A549 treated with AZD2906 at 1 μM for 4 hours (cell line): Measurements from ENCODE around the gene SAMD1. TPM values are rescaled to one million over a fixed set of nuclear protein-coding genes. Genes with fewer than 3 reads are reported as not detected.

Source experiments
- total RNA-seq: library from RNA; stranded (reverse); fragments of 200-300 nt; extraction: Qiagen RNA extraction; gene quantifications from 5 replicates; pipeline ENCODE4 v1.2.3, GENCODE V29; 2022

The SAMD1 gene
- total RNA-seq, result 32.9 to 42.4 TPM (median 37.0 TPM) in 5 replicates

DNA sequence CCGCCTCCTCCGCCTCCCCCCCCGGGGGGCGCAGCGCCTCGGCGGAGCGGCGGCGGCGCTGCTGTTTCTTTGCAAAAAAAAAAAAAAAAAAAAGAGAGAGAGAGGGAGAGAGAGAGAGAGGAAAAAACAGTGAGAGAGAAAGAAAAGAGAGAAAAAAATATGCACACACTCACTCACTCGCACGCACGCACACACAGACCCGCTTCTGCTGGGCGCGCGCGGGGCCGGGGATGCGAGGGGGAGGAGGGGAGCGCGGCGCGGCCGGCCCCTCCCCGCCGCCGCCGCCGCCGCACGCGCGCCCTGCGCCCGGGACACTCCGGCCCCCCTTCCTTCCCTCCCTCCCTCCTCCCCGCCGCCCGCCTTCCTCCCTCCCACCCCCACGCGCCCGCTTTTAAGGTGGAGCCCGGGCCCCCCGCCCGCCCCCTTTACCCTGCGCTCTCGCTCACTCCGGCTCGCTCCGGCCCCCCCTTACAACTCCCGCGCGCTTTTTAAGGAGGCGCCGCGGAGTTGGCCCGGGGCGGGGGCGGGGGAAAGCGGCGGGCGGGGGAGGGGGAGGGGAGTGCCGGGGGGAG is at the start of gene SAMD1:
TSS of gene SAMD1 (minus strand) at position 243 of the 572 bp plus-strand sequence.

DNA sequence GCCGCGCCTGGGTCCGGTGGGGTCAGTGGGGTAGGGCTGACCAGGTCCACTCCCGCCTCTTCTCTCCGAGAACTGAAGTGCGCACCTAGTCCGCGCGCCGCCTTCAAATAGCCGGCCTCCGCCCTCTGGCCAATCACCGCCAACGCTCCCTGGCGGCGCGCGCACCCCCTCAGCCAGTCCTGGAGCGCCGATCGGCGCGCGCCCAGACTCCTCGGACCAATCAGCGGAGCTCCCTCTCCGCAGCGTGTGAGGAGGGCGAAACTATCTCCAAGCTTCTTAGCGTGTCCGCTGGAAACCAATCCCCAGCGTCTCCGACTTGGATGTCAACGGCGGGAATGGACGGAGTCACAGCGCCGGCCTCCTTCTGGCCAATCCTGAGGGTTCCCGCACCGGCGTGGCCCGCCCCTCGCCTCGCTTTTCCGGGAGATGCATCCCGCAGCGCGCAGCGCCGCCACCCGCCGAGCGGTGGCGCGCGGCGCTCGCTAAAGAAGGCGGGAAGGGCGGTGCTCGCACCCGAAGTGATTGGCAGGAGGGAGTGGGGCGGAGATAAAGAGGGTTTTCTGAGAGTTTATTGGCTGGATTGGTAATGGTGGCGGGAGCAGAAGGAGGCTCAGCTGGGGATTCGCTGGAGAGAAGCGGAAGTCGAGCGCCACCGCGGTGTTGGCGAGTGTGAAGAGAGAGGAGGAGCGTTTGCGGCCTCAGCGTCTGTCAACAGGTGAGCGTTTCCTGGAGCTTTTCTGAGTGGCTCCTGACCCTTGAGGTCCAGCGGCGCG is 46.1 kb upstream of the SAMD1 start, which contains the start of gene ASF1B:
TSS of gene ASF1B (minus strand) at position 81 of the 773 bp plus-strand sequence. CDS start 133 bp downstream, outside the sequence.

DNA sequence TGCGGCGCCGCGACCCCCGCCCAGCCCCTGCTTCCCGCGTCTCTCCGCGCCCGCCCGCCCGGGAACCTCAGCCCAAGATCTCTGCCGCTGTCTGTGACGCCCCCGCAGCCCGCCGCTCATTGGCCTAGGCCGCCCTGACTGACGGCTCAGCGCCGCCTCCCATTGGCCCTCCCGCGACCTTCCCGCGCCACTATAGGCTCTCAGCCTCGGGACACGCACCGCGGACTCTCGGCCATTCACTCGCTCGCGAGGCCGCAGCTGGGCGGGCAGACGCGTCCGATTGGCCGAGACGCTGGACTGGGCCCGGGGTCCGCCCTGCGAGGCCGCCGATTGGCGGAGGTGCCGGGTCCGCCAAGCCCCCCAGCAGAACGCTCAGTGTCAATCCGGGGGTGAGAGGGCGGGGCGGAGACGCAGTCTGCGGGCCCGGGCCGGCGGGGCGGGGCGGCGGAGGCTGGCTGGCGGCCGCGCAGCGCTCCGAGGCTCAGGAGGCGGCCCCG is 27.2 kb upstream of the SAMD1 start, which contains the start of gene PRKACA:
TSS of gene PRKACA (minus strand) at position 95 of the 497 bp plus-strand sequence. CDS start 215 bp downstream, outside the sequence.

DNA sequence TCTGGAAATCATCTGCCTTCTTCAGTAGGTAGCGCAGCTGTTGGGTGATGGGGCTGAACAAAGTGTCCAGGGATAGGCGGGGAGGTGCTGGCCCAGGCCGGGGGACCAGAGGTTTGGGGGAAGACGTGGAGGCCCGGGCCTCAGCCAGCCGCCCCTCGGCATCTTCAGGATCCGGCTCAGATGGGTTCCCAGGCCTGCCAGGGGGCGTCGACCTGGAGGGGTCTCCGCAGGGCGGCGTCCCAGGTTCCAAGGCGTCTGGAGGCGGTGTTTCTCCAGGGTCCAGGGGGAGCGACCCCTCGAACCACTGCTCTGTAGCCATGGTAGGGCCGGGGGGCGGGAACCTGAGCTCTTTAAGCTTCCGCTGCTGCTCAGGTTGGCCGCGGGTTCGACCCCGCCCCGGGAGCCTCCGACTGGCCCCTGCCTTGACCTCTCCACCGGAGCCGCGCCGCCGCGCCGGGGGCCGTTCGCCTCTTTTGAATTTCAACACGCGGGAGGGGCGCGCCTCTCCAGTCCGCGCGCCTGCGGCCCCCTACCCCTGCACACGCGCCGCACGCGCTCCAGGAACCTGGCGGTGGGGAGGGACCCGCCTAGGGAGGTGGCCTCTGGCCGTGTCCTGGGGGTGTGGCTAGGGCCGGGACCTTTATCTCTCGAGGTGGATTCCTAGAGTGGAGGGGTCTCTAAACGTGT is 5.1 kb downstream of the SAMD1 start, which contains the start of gene C19orf67:
TSS of gene C19orf67 (minus strand) at position 475 of the 687 bp plus-strand sequence. CDS start at position 319, 156 bp downstream.

DNA sequence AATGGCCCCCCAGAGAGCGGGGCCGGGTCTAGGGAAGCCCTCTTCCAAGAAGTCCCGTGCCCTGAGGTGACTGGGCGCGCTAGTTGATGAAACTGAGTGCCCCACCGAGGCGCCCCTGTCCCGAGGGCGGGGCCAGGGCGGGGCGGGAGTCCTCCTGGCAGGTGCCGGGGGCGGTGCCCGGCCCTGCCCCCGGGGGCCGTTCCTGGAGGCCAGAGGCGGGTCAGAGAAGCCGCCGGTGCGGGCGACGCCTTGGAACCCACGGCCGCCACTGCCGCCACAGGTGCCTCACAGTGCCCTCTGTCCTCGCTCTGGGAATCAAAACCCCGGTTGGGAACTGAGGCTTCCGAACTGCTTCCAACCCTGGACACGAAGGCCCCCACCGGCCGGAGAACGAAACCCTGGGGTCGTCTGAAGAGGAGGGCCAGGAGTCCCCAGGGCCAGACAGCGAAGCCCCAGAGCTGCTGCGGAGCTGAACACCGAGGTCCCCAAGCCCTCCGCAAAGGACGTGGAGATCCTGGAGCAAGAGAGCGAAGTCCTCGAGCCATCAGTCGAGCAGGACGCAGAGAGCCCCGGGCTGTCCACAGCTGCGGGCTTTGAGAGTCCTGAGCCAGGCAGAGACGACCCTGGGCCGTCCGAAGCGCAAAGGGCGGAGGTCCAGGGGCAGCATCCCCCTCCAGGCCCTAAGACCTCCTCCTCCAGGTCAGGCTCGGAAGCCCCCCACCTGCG is 17.9 kb downstream of the SAMD1 start, which contains the start of gene MISP3:
TSS of gene MISP3 (plus strand) at position 252 of the 726 bp plus-strand sequence. CDS start 524 bp downstream, outside the sequence.

DNA sequence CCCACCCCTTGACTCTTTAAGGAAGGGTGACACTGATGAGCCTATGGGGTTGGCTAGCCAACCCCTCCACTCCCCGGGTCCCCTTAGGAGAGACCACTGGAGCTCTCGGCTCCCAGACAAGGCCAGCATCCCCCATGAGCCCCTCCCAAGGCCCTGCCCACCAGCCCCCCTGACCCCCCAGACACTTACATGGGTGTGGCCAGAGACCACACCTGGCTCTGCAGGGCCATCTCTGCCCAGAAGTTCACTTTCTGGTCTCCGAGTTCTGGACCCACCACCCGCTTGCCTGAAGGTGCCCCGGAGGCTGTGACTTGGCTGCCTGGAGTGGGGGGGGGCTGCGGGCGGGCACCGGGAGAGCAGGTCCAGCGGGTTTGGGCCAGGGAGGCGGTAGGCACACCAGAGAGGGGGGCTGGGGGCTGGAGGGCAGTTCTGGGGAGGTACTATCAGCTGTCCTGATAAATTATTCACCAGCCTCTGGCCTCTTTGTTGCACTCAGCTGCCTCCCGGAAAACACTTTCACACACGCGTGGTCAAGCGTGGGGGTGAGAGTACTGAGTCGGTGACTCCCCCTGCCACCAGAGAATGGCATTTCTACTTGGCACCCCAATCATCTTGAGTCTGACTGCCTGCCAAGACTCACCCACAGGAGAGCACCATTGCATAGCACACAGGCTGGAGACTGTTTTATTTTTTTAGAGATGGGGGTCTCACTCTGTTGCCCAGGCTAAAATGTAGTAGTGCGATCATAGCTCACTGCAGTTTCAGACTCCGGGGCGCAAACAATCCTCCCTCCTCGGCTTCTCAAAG is 28.6 kb downstream of the SAMD1 start, which contains the start of gene PALM3:
TSS of gene PALM3 (minus strand) at position 326 of the 807 bp plus-strand sequence. CDS start at position 230, 96 bp downstream.

Other genes starting within 250 kb of the SAMD1 start
- 2.1 to 3.6 TPM (median 2.8 TPM) in 5 replicates for gene NANOS3, start 213.6 kb downstream of the SAMD1 start, total RNA-seq
- 0.34 to 0.57 TPM (median 0.46 TPM) in 4 of 5 replicates, not detected in the other for gene BRME1, start 184.6 kb downstream of the SAMD1 start, total RNA-seq
- gene CC2D1A, start 184.6 kb downstream of the SAMD1 start, total RNA-seq, result 7.7 to 9.5 TPM (median 9.3 TPM) in 5 replicates
- 0.65 to 1.6 TPM (median 1.4 TPM) in 5 replicates for gene PODNL1, start 152.3 kb downstream of the SAMD1 start, total RNA-seq
- gene DCAF15, start 138.2 kb downstream of the SAMD1 start, total RNA-seq, result 14.7 to 24.0 TPM (median 20.5 TPM) in 5 replicates
- gene RFX1, start 84.4 kb downstream of the SAMD1 start, total RNA-seq, result 3.2 to 5.4 TPM (median 4.8 TPM) in 5 replicates
- not detected in 5 replicates for gene RLN3, start 62.6 kb downstream of the SAMD1 start, total RNA-seq
- gene IL27RA, start 59.0 kb downstream of the SAMD1 start, total RNA-seq, result 8.4 to 10.7 TPM (median 9.2 TPM) in 5 replicates
- 1.4 to 2.6 TPM (median 2.2 TPM) in 5 replicates for gene PALM3, start 28.7 kb downstream of the SAMD1 start, total RNA-seq
- 2.2 to 4.3 TPM (median 3.9 TPM) in 5 replicates for gene MISP3, start 18.0 kb downstream of the SAMD1 start, total RNA-seq
- not detected in 5 replicates for gene C19orf67, start 5.0 kb downstream of the SAMD1 start, total RNA-seq
- gene PRKACA, start 27.0 kb upstream of the SAMD1 start, total RNA-seq, result 28.7 to 36.9 TPM (median 29.6 TPM) in 5 replicates
- 28.6 to 31.7 TPM (median 30.7 TPM) in 5 replicates for gene ASF1B, start 45.8 kb upstream of the SAMD1 start, total RNA-seq
- 5.6 to 8.8 TPM (median 6.7 TPM) in 5 replicates for gene ADGRL1, start 115.4 kb upstream of the SAMD1 start, total RNA-seq